GM19328 (cell line): ENCODE data around the gene ZNF500.
"Not testable (repeated sequence)": the region's sequence is repeated elsewhere in the genome, so short reads cannot be mapped to it uniquely, and the experiment has no call there.

Experiments used
- ATAC-seq: cut with Tn5 transposase; IDR thresholded peaks from one replicate; pipeline ENCODE4 v1.9.1; 2021; ENCODE audit warnings: mild to moderate bottlenecking, moderate library complexity; ENCODE audit not compliant: unreplicated experiment

ZNF500 gene

GRCh38 chr16:4746991-4747574 is 19.9 kb downstream of the ZNF500 start:
- ATAC-seq, result no peak

GRCh38 chr16:4746215-4746614 is 20.7 kb downstream of the ZNF500 start:
- ATAC-seq, result no peak

- no peak for ATAC-seq
Observed at GRCh38 chr16:4745274-4745569, 21.7 kb downstream of the ZNF500 start.

- no peak for ATAC-seq
Observed at GRCh38 chr16:4744555-4745273, 22.2 kb downstream of the ZNF500 start.

- ATAC-seq, result no peak
Observed at GRCh38 chr16:4743226-4743878, 23.6 kb downstream of the ZNF500 start.

GRCh38 chr16:4738370-4738769 is 28.6 kb downstream of the ZNF500 start:
- ATAC-seq, result not testable (repeated sequence)

GRCh38 chr16:4737545-4737944 is 29.4 kb downstream of the ZNF500 start:
- no peak for ATAC-seq

- no peak for ATAC-seq
Observed at GRCh38 chr16:4736546-4736945, 30.4 kb downstream of the ZNF500 start.

- peak; percentile 49 for ATAC-seq
Observed at GRCh38 chr16:4734730-4735535, 32.0 kb downstream of the ZNF500 start.

GRCh38 chr16:4734063-4734729 is 32.8 kb downstream of the ZNF500 start, which contains the start of the genes ANKS3 and DNAAF8:
ANKS3 (minus strand) TSS chr16:4734271; CDS start chr16:4730149, 4,122 bp downstream.
DNAAF8 (plus strand) TSS chr16:4734537; CDS start chr16:4736515, 1,978 bp downstream.
- peak; percentile 83 for ATAC-seq

GRCh38 chr16:4733747-4734062 is 33.3 kb downstream of the ZNF500 start:
- ATAC-seq, result peak; percentile 10

GRCh38 chr16:4733211-4733742 is 33.7 kb downstream of the ZNF500 start:
- no peak for ATAC-seq

GRCh38 chr16:4729876-4730275 is 37.1 kb downstream of the ZNF500 start:
- no peak for ATAC-seq

- ATAC-seq, result no peak
Observed at GRCh38 chr16:4728676-4729075, 38.3 kb downstream of the ZNF500 start.

GRCh38 chr16:4726616-4727015 is 40.3 kb downstream of the ZNF500 start:
- no peak for ATAC-seq

GRCh38 chr16:4724661-4725270 is 42.2 kb downstream of the ZNF500 start:
- ATAC-seq, result no peak

GRCh38 chr16:4723071-4723767 is 43.7 kb downstream of the ZNF500 start:
- no peak for ATAC-seq

- no peak for ATAC-seq
Observed at GRCh38 chr16:4718466-4718865, 48.5 kb downstream of the ZNF500 start.

GRCh38 chr16:4714996-4715395 is 52.0 kb downstream of the ZNF500 start:
- no peak for ATAC-seq
